Measurements from ENCODE around the gene F8. TPM values are rescaled to one million over a fixed set of nuclear protein-coding genes. Genes with fewer than 3 reads are reported as not detected.

F8 gene
- 12.7 TPM for total RNA-seq
- long read RNA-seq, full-length matches to known transcripts = 8 of 28 reads
- long read RNA-seq, partial matches to known transcripts = 5 of 28 reads
- long read RNA-seq, other reads (novel, unspliced or antisense) = 15 of 28 reads

DNA sequence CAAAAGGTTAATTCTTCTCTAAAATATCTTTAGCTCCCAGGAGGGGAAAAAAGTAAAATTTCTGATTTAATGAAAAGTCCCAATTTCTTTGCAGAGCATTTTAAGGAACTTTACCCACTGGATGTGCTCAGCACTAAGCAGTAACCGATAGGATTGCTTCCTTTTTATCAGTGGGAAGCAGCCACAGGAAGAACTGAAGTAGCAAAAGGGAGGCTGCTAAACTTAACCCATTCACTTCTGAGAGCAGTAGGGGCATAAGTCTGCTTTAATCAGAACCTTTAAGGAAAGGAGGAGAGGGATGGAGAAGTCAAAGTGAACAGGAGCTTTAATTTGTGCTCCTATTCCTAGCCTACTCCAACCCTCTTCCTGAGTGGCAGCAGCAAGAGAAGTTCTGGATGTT, at the start of gene F8:
Gene F8, minus strand, starts transcription at position 139 of the 400 bp plus-strand sequence. CDS start 171 bp downstream, outside the sequence.
- H3K27ac ChIP-seq = no peak within 1 kb of the TSS
- intact Hi-C loops (cut with DNase I) = no loop called here
- TF ChIP-seq, protein P1, sequence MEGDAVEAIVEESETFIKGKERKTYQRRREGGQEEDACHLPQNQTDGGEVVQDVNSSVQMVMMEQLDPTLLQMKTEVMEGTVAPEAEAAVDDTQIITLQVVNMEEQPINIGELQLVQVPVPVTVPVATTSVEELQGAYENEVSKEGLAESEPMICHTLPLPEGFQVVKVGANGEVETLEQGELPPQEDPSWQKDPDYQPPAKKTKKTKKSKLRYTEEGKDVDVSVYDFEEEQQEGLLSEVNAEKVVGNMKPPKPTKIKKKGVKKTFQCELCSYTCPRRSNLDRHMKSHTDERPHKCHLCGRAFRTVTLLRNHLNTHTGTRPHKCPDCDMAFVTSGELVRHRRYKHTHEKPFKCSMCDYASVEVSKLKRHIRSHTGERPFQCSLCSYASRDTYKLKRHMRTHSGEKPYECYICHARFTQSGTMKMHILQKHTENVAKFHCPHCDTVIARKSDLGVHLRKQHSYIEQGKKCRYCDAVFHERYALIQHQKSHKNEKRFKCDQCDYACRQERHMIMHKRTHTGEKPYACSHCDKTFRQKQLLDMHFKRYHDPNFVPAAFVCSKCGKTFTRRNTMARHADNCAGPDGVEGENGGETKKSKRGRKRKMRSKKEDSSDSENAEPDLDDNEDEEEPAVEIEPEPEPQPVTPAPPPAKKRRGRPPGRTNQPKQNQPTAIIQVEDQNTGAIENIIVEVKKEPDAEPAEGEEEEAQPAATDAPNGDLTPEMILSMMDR (IDR thresholded peaks at IDR 0.05) = no peak
- no peaks in the 10 kb centered on the region for H3K4me1 ChIP-seq
- H3K9me3 ChIP-seq = no peaks in the 10 kb centered on the region
- no peaks in the 10 kb centered on the region for H3K36me3 ChIP-seq
- peak within 1 kb of the TSS; percentile 2 for H3K4me3 ChIP-seq
- ATAC-seq = no peak
- H3K27me3 ChIP-seq = no peaks in the 10 kb centered on the region
- DNase-seq = no peak

DNA sequence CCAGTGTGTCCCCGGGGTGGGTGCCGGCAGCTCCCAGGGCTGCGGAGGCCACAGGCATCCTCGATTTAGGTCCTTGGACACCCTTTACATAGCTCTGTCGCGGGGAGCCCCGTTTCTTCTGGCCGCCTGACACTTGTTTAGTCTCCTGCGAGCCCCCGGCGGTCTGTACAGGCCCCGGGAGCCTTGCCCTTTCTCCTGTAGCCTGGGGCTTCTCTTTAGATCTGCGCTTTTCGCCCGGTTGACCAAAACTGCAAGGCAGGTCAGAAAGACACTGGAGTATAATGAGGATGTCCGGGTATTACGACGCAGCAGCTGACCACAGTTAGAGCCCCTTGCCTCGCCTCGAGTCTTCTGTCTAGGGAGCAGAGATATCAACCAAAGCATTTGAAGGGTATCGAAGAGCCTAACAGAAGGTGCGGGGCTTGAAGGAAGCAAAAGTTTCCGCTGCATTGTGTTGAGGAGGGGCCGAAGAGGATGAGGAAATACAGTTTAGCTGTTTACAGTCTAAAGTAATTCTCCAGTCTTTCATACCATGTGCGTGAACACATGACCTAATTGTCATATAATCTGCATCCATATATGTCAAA, 49.3 kb upstream of the F8 start:
- Histone ChIP-seq H3K9me3 (no peaks in the 10 kb centered on the region), H3K4me1 (peaks cover 6% of the 10 kb centered on the region), H3K27ac (peak overlapping the region; percentile 83), H3K4me3 (peak overlapping the region; percentile 62), H3K27me3 (no peaks in the 10 kb centered on the region), H3K36me3 (peaks cover under 1% of the 10 kb centered on the region)
- TF ChIP-seq, protein P1 (IDR thresholded peaks at IDR 0.05) = no peak
- DNase-seq (no peak), ATAC-seq (no peak)
- intact Hi-C loops (cut with DNase I) = no loop called here

GRCh38 chrX:155070975-155071693, 48.6 kb upstream of the F8 start, which contains the start of the genes BRCC3, CMC4 and MTCP1:
Gene BRCC3, plus strand, starts transcription at chrX:155071508. Its CDS starts 20 bp downstream, at chrX:155071528.
Gene CMC4, minus strand, starts transcription at chrX:155071136. Its CDS starts 7,113 bp downstream, at chrX:155064023.
Gene MTCP1, minus strand, starts transcription at chrX:155071136. Its CDS starts 5,126 bp downstream, at chrX:155066010.
- Histone ChIP-seq H3K36me3 (no peaks in the 10 kb centered on the region), H3K27ac (peak within 1 kb of the TSS; percentile 85), H3K4me3 (peak within 1 kb of the TSS; percentile 64), H3K9me3 (no peaks in the 10 kb centered on the region), H3K4me1 (peaks cover 6% of the 10 kb centered on the region), H3K27me3 (no peaks in the 10 kb centered on the region)
- ATAC-seq = peak; percentile 97
- TF ChIP-seq, protein P1 (IDR thresholded peaks at IDR 0.05) = no peak
- peak; percentile 91 for DNase-seq
- intact Hi-C loops (cut with DNase I) = no loop called here

DNA sequence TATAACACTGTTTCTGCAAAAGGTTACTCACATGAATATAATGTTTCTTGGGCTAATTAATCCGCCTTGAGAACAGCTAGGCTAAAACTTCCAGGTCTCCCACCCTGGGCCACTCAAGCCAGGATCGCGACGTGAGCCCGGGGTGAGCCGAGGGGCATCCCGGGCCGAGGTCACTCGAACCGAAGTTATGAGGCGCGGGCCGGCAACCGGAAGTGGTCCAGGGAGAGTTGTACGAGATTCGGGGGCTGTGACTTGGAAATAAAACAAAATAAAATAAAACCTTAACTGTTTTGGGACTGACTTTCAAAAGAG, 48.1 kb upstream of the F8 start:
- H3K9me3 ChIP-seq = no peaks in the 10 kb centered on the region
- peaks cover 6% of the 10 kb centered on the region for H3K4me1 ChIP-seq
- H3K27ac ChIP-seq = peak overlapping the region; percentile 85
- DNase-seq (no peak), ATAC-seq (no peak)
- H3K4me3 ChIP-seq = peak overlapping the region; percentile 64
- H3K27me3 ChIP-seq = no peaks in the 10 kb centered on the region
- TF ChIP-seq, protein P1 (IDR thresholded peaks at IDR 0.05) = no peak
- H3K36me3 ChIP-seq = no peaks in the 10 kb centered on the region
- intact Hi-C loops (cut with DNase I) = no loop called here

DNA sequence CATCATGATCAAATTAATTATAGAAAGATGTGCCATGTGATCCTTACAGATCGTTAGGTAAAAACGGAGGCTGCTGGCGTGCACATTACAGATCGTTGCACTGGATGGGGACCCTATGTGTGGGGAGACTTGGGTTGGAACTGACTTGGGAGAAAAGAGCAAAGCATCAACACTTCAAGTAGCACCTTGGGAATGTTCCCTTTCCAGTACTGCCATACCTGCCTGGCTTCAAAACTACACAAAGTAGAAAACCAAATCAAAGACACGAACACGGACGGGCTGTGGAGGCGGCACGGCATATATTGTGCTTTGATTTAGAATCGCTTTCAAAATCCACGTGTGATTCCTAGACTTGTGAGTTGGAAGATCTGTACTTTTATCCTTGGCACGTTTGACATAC, 47.5 kb upstream of the F8 start:
- no peak for DNase-seq
- intact Hi-C loops (cut with DNase I) = no loop called here
- no peak for ATAC-seq

More for the DNA sequence above, 47.5 kb upstream of the F8 start:
- H3K9me3 ChIP-seq = no peaks in the 10 kb centered on the region
- H3K4me1 ChIP-seq = peaks cover 6% of the 10 kb centered on the region
- no peaks in the 10 kb centered on the region for H3K27me3 ChIP-seq
- no peak overlapping the region for H3K27ac ChIP-seq
- TF ChIP-seq, protein P1 (IDR thresholded peaks at IDR 0.05) = no peak
- H3K4me3 ChIP-seq = peak overlapping the region; percentile 64
- no peaks in the 10 kb centered on the region for H3K36me3 ChIP-seq

All from upper lobe of right lung (tissue), 1 donor.